HG02852 (cell line): Measurements from ENCODE around the gene IL1RL2.

Experiments
- ATAC-seq: cut with Tn5 transposase; IDR thresholded peaks from one replicate; pipeline ENCODE4 v1.9.1; 2021; ENCODE audit warnings: mild to moderate bottlenecking, moderate library complexity; ENCODE audit not compliant: unreplicated experiment

IL1RL2 gene

GRCh38 chr2:102262216-102263129 is 75.7 kb downstream of the IL1RL2 start:
- no peak for ATAC-seq

GRCh38 chr2:102264952-102265351 is 78.1 kb downstream of the IL1RL2 start:
- no peak for ATAC-seq

GRCh38 chr2:102266204-102266603 is 79.4 kb downstream of the IL1RL2 start:
- no peak for ATAC-seq

GRCh38 chr2:102267774-102268173 is 81.0 kb downstream of the IL1RL2 start:
- ATAC-seq: no peak

GRCh38 chr2:102268510-102269199 is 81.8 kb downstream of the IL1RL2 start:
- no peak for ATAC-seq

GRCh38 chr2:102269200-102269524 is 82.3 kb downstream of the IL1RL2 start:
- no peak for ATAC-seq

- ATAC-seq: no peak
These were observed 85.0 kb downstream of the IL1RL2 start for GRCh38 chr2:102271844-102272243.

GRCh38 chr2:102273619-102274211 is 86.9 kb downstream of the IL1RL2 start:
- ATAC-seq: no peak

GRCh38 chr2:102276549-102277201 is 89.9 kb downstream of the IL1RL2 start:
- ATAC-seq: no peak

- ATAC-seq: no peak
These were observed 90.4 kb downstream of the IL1RL2 start for GRCh38 chr2:102277202-102277700.

GRCh38 chr2:102278720-102279390 is 92.0 kb downstream of the IL1RL2 start:
- ATAC-seq: no peak

GRCh38 chr2:102279391-102279735 is 92.5 kb downstream of the IL1RL2 start:
- ATAC-seq: no peak

- no peak for ATAC-seq
These were observed 95.9 kb downstream of the IL1RL2 start for GRCh38 chr2:102282678-102283091.

- no peak for ATAC-seq
These were observed 97.2 kb downstream of the IL1RL2 start for GRCh38 chr2:102283996-102284395.

GRCh38 chr2:102284611-102285010 is 97.8 kb downstream of the IL1RL2 start:
- no peak for ATAC-seq

- ATAC-seq: no peak
These were observed 98.5 kb downstream of the IL1RL2 start for GRCh38 chr2:102285368-102285767.

- ATAC-seq: no peak
These were observed 99.2 kb downstream of the IL1RL2 start for GRCh38 chr2:102286041-102286440.

- ATAC-seq: no peak
These were observed 102.3 kb downstream of the IL1RL2 start for GRCh38 chr2:102289129-102289528.
